ENCODE results near the gene AMHR2.

Gene AMHR2

GRCh38 chr12:53379389-53380103 lies 44.1 kb upstream of the AMHR2 start:
- H3K9ac ChIP-seq (ENCODE audit: low read length): peak overlapping the region; percentile 96
- H3K4me1 ChIP-seq (ENCODE audit: low read length): peaks cover 20% of the 10 kb centered on the region

GRCh38 chr12:53380104-53380793 lies 43.4 kb upstream of the AMHR2 start, which contains the start of gene SP1:
Gene SP1 (plus strand): TSS chr12:53380176. CDS start chr12:53380292, 116 bp downstream.
- H4K20me1 ChIP-seq (ENCODE audit: insufficient read depth, low read length): peaks cover 11% of the 10 kb centered on the region
- peak within 1 kb of the TSS; percentile 96 for H3K9ac ChIP-seq (ENCODE audit: low read length)
- H3K4me2 ChIP-seq (ENCODE audit: low read length): peak within 1 kb of the TSS; percentile 82
- H3K36me3 ChIP-seq (replicated peaks; ENCODE audit: low read depth, low read length): peaks cover 28% of the 10 kb centered on the region
- peak within 1 kb of the TSS; percentile 84 for H3K4me3 ChIP-seq (ENCODE audit: low read length)
- H3K27me3 ChIP-seq (ENCODE audit: low read depth, low read length): no peaks in the 10 kb centered on the region
- H3K79me2 ChIP-seq (ENCODE audit: low read length): peaks cover 43% of the 10 kb centered on the region
- no peaks in the 10 kb centered on the region for H3K9me3 ChIP-seq (ENCODE audit: insufficient read depth, low read length)
- peak within 1 kb of the TSS; percentile 15; the same call in 1 of the 2 replicates for H2AFZ ChIP-seq (ENCODE audit: low read depth, low read length)
- no peak for TF ChIP-seq EZH2phosphoT487 (IDR thresholded peaks at IDR 0.05; ENCODE audit: low read depth)
- no peak for TF ChIP-seq CTCF (IDR thresholded peaks at IDR 0.05; ENCODE audit: low read depth, low read length)
- H3K27ac ChIP-seq (ENCODE audit: low read length): peak within 1 kb of the TSS; percentile 85
- peaks cover 20% of the 10 kb centered on the region for H3K4me1 ChIP-seq (ENCODE audit: low read length)

More at GRCh38 chr12:53379389-53380103, 44.1 kb upstream of the AMHR2 start:
- H3K79me2 ChIP-seq (ENCODE audit: low read length): peaks cover 36% of the 10 kb centered on the region
- peak overlapping the region; percentile 85 for H3K27ac ChIP-seq (ENCODE audit: low read length)
- H3K36me3 ChIP-seq (replicated peaks; ENCODE audit: low read depth, low read length): peaks cover 26% of the 10 kb centered on the region
- no peak for TF ChIP-seq CTCF (IDR thresholded peaks at IDR 0.05; ENCODE audit: low read depth, low read length)
- no peak for TF ChIP-seq EZH2phosphoT487 (IDR thresholded peaks at IDR 0.05; ENCODE audit: low read depth)
- H3K9me3 ChIP-seq (ENCODE audit: insufficient read depth, low read length): no peaks in the 10 kb centered on the region
- peak overlapping the region; percentile 15; the same call in 1 of the 2 replicates for H2AFZ ChIP-seq (ENCODE audit: low read depth, low read length)
- peaks cover 11% of the 10 kb centered on the region for H4K20me1 ChIP-seq (ENCODE audit: insufficient read depth, low read length)
- H3K27me3 ChIP-seq (ENCODE audit: low read depth, low read length): no peaks in the 10 kb centered on the region
- H3K4me2 ChIP-seq (ENCODE audit: low read length): peak overlapping the region; percentile 70
- peak overlapping the region; percentile 84 for H3K4me3 ChIP-seq (ENCODE audit: low read length)

GRCh38 chr12:53380794-53381730 lies 42.6 kb upstream of the AMHR2 start:
- Histone ChIP-seq H3K36me3 (replicated peaks; ENCODE audit: low read depth, low read length) (peaks cover 31% of the 10 kb centered on the region), H3K4me2 (ENCODE audit: low read length) (peak overlapping the region; percentile 82), H2AFZ (ENCODE audit: low read depth, low read length) (no peak overlapping the region), H3K9ac (ENCODE audit: low read length) (peak overlapping the region; percentile 59), H3K4me1 (ENCODE audit: low read length) (peaks cover 20% of the 10 kb centered on the region), H3K27me3 (ENCODE audit: low read depth, low read length) (no peaks in the 10 kb centered on the region), H3K4me3 (ENCODE audit: low read length) (peak overlapping the region; percentile 82), H4K20me1 (ENCODE audit: insufficient read depth, low read length) (peaks cover 11% of the 10 kb centered on the region), H3K79me2 (ENCODE audit: low read length) (peaks cover 49% of the 10 kb centered on the region), H3K27ac (ENCODE audit: low read length) (peak overlapping the region; percentile 35), H3K9me3 (ENCODE audit: insufficient read depth, low read length) (no peaks in the 10 kb centered on the region)
- no peak for TF ChIP-seq CTCF (IDR thresholded peaks at IDR 0.05; ENCODE audit: low read depth, low read length)
- no peak for TF ChIP-seq EZH2phosphoT487 (IDR thresholded peaks at IDR 0.05; ENCODE audit: low read depth)

Data from OCI-LY3 (cell line).